Transverse colon (tissue), 4 donors: ENCODE data around the gene SF3A2. TPM values are rescaled to one million over a fixed set of nuclear protein-coding genes. Genes with fewer than 3 reads are reported as not detected.
A peak's percentile ranks its signal among the peaks of the same experiment; 100 is the strongest.

Experiments
- DNase-seq: peaks from one replicate; pipeline ENCODE4 v3.0.0-alpha.2; 2019
- H3K27ac ChIP-seq, 4 donors: fragments of 200-600 bp; sonication (generic); 2 replicates each; pipeline ENCODE4 v1.5.1; 2016 to 2018; ENCODE audit warnings: inconsistent platforms in 4 of 4
- H3K27me3 ChIP-seq: fragments of 200-600 bp; sonication (generic); 2 replicates; pipeline ENCODE4 v1.5.1; 2017; ENCODE audit warnings: inconsistent platforms
- H3K36me3 ChIP-seq, 4 donors: fragments of 200-600 bp; sonication (generic); 2 replicates each; pipeline ENCODE4 v1.5.1; 2017 to 2019; ENCODE audit warnings: inconsistent platforms in 4 of 4
- H3K4me1 ChIP-seq, 4 donors: fragments of 200-600 bp; sonication (generic); 2 replicates each; pipeline ENCODE4 v1.5.1; 2017 to 2020; ENCODE audit warnings: inconsistent platforms in 4 of 4
- H3K4me3 ChIP-seq, 4 donors: fragments of 200-600 bp; sonication (generic); 1 replicate in 1 of 4; 2 replicates in 3 of 4; pipeline versions ENCODE4 v1.5.1 to v1.6.1; 2017 to 2019; ENCODE audit warnings: inconsistent platforms in 4 of 4
- H3K9me3 ChIP-seq, 2 donors: fragments of 200-600 bp; sonication (generic); 2 replicates each; pipeline ENCODE4 v1.5.1; 2017 to 2019; ENCODE audit warnings: inconsistent platforms in 2 of 2
- EP300 ChIP-seq: sonication (generic); formaldehyde crosslinking; IDR thresholded peaks from one replicate; pipeline ENCODE4 v1.6.1; 2017; ENCODE audit warnings: antibody characterized with exemption, low read depth
- POLR2A ChIP-seq: fragments of 450-650 bp; IDR thresholded peaks from one replicate; pipeline ENCODE4 v1.6.1; 2016; ENCODE audit warnings: antibody characterized with exemption, mild to moderate bottlenecking, moderate library complexity
- POLR2AphosphoS5 ChIP-seq, 3 donors: sonication (generic); formaldehyde crosslinking; IDR thresholded peaks; one replicate each; pipeline ENCODE4 v1.6.1; 2016; ENCODE audit warnings: antibody characterized with exemption in 3 of 3
- WGBS, 2 donors: methylation state at CpG; one replicate each; pipeline ENCODE4 v1.1.5; 2018; ENCODE audit warnings: low coverage in 1 of 2; 5-methylcytosine and 5-hydroxymethylcytosine counted together
- in situ Hi-C, 4 donors: fragments of 200-750 bp; cut with MboI; loops; one replicate each; pipeline versions ENCODE4 v1.15.0 to v1.15.1; 2017; ENCODE audit warnings: low sequenced_read_pairs in 3 of 4, low pct_ligation_motif_present in 1 of 4, low pct_unique_long_range_greater_than_20kb in 1 of 4
- intact Hi-C: fragments of 100-400 bp; cut with DNase I; formaldehyde crosslinking; loops from one replicate; pipeline ENCODE4 v1.15.1; 2023; ENCODE audit warnings: low total_unique reads
- total RNA-seq, 4 donors: library from RNA; depleted of rRNA; stranded (reverse); fragments of >200 nt; gene quantifications; one replicate each; pipeline ENCODE4 v1.1.0, GENCODE V29; 2016
- TF ChIP-seq, protein P1 (sequence below), 5 experiments: fragments of 200-600 bp in 3 of 5; fragments of 450-650 bp in 2 of 5; sonication (generic) in 3 of 5; IDR thresholded peaks; 1 replicate in 2 of 5; 2 replicates in 3 of 5; pipeline ENCODE4 v1.5.1; 2016 to 2017; ENCODE audit warnings: antibody characterized with exemption in 5 of 5, inconsistent platforms in 3 of 5, mild to moderate bottlenecking in 2 of 5, moderate library complexity in 1 of 5

Gene SF3A2
- total RNA-seq, 4 donors from 2014 or later, result 35.8 to 54.6 (median 41.6) TPM

DNA sequence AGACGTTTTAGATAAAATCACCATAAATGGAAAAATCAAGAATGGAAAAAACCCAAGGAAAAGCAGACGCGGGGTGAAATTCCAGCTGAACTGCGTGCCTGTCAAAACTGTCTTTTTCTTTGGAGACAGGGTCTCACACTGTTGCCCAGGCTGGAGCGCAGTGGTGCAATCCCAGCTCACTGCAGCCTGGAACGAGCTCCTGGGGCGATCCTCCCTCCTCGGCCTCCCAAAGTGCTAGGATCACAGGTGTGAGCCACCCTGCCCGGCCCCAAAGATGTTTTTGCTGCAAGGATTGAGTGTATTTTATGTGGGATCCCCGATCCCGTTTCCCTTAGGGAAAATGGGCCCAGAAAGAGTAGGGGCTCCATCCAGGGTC is 46.2 kb downstream of the SF3A2 start:
- H3K9me3 ChIP-seq, result no peaks in the 10 kb centered on the region
- intact Hi-C loops, result loop anchor here (2.0 to 10.0 kb wide), 2 partner anchors 608 to 1902 kb away; partner anchors contain the start of genes ANKRD24 and SIRT6
- H3K4me1 ChIP-seq, result peaks cover 0 to 23% (median 11%) of the 10 kb centered on the region in 4 donors
- H3K36me3 ChIP-seq, result no peaks in the 10 kb centered on the region
- H3K4me3 ChIP-seq, result peak overlapping the region in 1 of 4 donors; percentile 38
- in situ Hi-C loops, result loop anchor here in 2 of 4 donors (25.0 kb wide), 1 partner anchor 104 kb away; no protein-coding TSS in a partner anchor
- DNase-seq, result no peak
- TF ChIP-seq, protein P1, sequence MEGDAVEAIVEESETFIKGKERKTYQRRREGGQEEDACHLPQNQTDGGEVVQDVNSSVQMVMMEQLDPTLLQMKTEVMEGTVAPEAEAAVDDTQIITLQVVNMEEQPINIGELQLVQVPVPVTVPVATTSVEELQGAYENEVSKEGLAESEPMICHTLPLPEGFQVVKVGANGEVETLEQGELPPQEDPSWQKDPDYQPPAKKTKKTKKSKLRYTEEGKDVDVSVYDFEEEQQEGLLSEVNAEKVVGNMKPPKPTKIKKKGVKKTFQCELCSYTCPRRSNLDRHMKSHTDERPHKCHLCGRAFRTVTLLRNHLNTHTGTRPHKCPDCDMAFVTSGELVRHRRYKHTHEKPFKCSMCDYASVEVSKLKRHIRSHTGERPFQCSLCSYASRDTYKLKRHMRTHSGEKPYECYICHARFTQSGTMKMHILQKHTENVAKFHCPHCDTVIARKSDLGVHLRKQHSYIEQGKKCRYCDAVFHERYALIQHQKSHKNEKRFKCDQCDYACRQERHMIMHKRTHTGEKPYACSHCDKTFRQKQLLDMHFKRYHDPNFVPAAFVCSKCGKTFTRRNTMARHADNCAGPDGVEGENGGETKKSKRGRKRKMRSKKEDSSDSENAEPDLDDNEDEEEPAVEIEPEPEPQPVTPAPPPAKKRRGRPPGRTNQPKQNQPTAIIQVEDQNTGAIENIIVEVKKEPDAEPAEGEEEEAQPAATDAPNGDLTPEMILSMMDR (IDR thresholded peaks at IDR 0.05), result no peak
- no peak for TF ChIP-seq POLR2A
- no peak for TF ChIP-seq EP300
- no peak for TF ChIP-seq POLR2AphosphoS5 (IDR thresholded peaks at IDR 0.05)
- WGBS, 2 donors, result 40 to 70% methylated on average over 4 to 11 of the region's 11 CpGs
- H3K27ac ChIP-seq, result no peak overlapping the region
- H3K27me3 ChIP-seq, result peaks cover 40% of the 10 kb centered on the region

DNA sequence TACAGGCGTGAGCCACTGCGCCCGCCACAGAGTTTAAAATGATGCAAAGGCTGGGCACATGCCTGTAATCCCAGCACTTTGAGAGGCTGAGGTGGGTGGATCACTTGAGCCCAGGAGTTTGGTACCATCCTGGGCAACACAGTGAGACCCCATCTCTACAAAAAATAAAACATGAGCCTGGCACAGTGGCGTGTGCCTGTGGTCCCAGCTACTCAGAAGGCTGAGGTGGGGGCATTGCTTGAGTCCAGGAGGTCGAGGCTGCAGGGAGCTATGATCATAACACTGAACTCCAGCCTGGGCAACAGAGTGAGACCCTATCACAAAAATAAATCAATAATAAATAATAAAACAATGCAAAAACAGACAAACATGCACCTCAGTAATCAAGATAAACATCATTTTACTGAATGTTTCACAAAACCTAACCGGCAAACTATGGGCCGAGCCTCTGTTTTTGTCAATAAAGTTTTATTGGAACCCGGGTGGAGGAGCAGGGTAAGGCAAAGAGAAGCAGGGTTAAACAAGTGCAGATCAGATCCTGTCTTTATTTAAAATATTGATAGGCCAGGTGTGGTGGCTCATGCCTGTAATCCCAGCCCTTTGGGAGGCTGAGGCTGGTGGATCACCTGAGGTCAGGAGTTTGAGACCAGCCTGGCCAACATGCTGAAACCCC is 47.3 kb downstream of the SF3A2 start:
- intact Hi-C loops (loop anchor here (2.0 to 10.0 kb wide), 2 partner anchors 607 to 1901 kb away; partner anchors contain the start of genes ANKRD24 and SIRT6), in situ Hi-C loops (loop anchor here in 2 of 4 donors (25.0 kb wide), 1 partner anchor 103 kb away; no protein-coding TSS in a partner anchor)
- no peaks in the 10 kb centered on the region for H3K9me3 ChIP-seq
- H3K4me3 ChIP-seq, result no peak overlapping the region
- 20 to 86% methylated on average over 1 to 8 of the region's 8 CpGs for WGBS, 2 donors
- H3K4me1 ChIP-seq, result peaks cover 0 to 14% (median 8%) of the 10 kb centered on the region in 4 donors
- peaks cover 51% of the 10 kb centered on the region for H3K27me3 ChIP-seq
- H3K27ac ChIP-seq, result no peak overlapping the region
- H3K36me3 ChIP-seq, result no peaks in the 10 kb centered on the region
- TF ChIP-seq EP300, result no peak
- TF ChIP-seq, protein P1 (IDR thresholded peaks at IDR 0.05), result no peak
- TF ChIP-seq POLR2AphosphoS5 (IDR thresholded peaks at IDR 0.05), result no peak
- no peak for TF ChIP-seq POLR2A
- DNase-seq, result no peak

- no peaks in the 10 kb centered on the region for H3K36me3 ChIP-seq
- no peak overlapping the region for H3K27ac ChIP-seq
- no peak for DNase-seq
- H3K27me3 ChIP-seq, result peaks cover 71% of the 10 kb centered on the region
- no peaks in the 10 kb centered on the region for H3K9me3 ChIP-seq
- in situ Hi-C loops (loop anchor here in 2 of 4 donors (25.0 kb wide), 1 partner anchor 101 kb away; no protein-coding TSS in a partner anchor), intact Hi-C loops (loop anchor here (10.0 kb wide), 1 partner anchor 1898 kb away; the partner anchor contains the start of genes ANKRD24 and SIRT6)
- TF ChIP-seq POLR2AphosphoS5 (IDR thresholded peaks at IDR 0.05), result no peak
- no peak for TF ChIP-seq POLR2A
- TF ChIP-seq, protein P1 (IDR thresholded peaks at IDR 0.05), result no peak
- TF ChIP-seq EP300, result no peak
- H3K4me3 ChIP-seq, result no peak overlapping the region
- peaks cover 3 to 36% (median 28%) of the 10 kb centered on the region in 4 donors for H3K4me1 ChIP-seq
- WGBS, 2 donors, result 86% methylated on average over 20 of the region's 20 CpGs; no CpG with 5 or more reads in 1 of the 2 donors
These were observed 49.9 kb downstream of the SF3A2 start for GRCh38 chr19:2286402-2287140.
